ENCODE results near the gene CRB1. TPM values are rescaled to one million over a fixed set of nuclear protein-coding genes. Genes with fewer than 3 reads are reported as not detected.
A peak's percentile ranks its signal among the peaks of the same experiment; 100 is the strongest.

The CRB1 gene
- total and polyA plus RNA-seq, 12 donors = 0.04 to 1.5 (median 0.42) TPM; not detected in 2

DNA sequence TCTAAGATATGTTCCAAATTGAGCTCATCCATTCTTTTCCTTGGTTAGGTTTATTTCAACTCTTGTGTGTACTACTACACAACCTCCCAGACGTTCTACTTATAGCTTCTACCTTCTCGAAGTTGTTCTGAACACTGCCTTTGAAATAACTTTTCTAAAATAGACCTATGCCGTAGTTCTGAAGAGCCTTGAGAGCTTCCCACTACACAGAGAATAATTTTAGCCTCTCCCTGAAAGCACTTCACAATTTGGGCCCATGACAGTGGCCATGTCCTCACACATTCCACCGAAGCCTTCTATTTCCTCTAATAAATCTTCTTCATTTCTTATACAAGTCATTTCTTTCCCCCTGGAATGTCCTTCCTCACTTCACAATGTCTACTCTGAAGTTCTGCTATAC lies 62.2 kb downstream of the CRB1 start:
- DNase-seq (no peak), ATAC-seq (peak in 5 of 8 donors; percentile 70 to 91 (median 86))
- TF ChIP-seq, protein P1, sequence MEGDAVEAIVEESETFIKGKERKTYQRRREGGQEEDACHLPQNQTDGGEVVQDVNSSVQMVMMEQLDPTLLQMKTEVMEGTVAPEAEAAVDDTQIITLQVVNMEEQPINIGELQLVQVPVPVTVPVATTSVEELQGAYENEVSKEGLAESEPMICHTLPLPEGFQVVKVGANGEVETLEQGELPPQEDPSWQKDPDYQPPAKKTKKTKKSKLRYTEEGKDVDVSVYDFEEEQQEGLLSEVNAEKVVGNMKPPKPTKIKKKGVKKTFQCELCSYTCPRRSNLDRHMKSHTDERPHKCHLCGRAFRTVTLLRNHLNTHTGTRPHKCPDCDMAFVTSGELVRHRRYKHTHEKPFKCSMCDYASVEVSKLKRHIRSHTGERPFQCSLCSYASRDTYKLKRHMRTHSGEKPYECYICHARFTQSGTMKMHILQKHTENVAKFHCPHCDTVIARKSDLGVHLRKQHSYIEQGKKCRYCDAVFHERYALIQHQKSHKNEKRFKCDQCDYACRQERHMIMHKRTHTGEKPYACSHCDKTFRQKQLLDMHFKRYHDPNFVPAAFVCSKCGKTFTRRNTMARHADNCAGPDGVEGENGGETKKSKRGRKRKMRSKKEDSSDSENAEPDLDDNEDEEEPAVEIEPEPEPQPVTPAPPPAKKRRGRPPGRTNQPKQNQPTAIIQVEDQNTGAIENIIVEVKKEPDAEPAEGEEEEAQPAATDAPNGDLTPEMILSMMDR (IDR thresholded peaks at IDR 0.05) = no peak
- Histone ChIP-seq H3K27ac (peak overlapping the region in 1 of 10 donors; percentile 12), H3K27me3 (no peaks in the 10 kb centered on the region), H3K4me3 (no peak overlapping the region), H3K9me3 (no peaks in the 10 kb centered on the region), H3K4me1 (peaks cover 0 to 4% (median 0%) of the 10 kb centered on the region in 9 donors), H3K36me3 (no peaks in the 10 kb centered on the region)
- 37 to 49% methylated on average over 4 of the region's 4 CpGs for WGBS, 2 donors
- intact Hi-C loops (cut with DNase I) = loop anchor here in 1 of 10 donors (10.0 kb wide), 1 partner anchor 95 kb away; no protein-coding TSS in a partner anchor

DNA sequence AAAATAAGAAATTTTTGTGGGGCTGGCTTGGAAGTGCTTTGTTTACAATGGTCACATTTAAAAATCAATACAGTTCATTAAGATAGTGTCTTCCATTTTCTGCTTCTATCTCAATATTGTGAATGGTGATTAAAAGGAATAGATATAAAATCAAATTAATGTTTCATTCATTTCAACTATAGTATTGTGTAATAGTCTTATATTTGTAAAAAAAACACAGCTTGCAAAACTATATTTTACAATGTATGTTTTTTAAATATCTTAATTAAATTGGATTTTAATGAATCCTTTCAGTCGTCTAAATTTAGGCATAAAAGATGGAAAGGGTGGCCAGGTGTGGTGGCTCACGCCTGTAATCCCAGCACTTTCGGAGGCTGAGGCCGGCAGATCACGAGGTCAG lies 63.5 kb downstream of the CRB1 start:
- no peaks in the 10 kb centered on the region for H3K36me3 ChIP-seq
- TF ChIP-seq, protein P1 (IDR thresholded peaks at IDR 0.05) = no peak
- H3K4me1 ChIP-seq = peaks cover 0 to 4% (median 0%) of the 10 kb centered on the region in 9 donors
- H3K27ac ChIP-seq = no peak overlapping the region
- intact Hi-C loops (cut with DNase I) = loop anchor here in 1 of 10 donors (10.0 kb wide), 1 partner anchor 97 kb away; no protein-coding TSS in a partner anchor
- ATAC-seq (no peak), DNase-seq (no peak)
- no peak overlapping the region for H3K4me3 ChIP-seq
- H3K9me3 ChIP-seq = no peaks in the 10 kb centered on the region
- H3K27me3 ChIP-seq = no peaks in the 10 kb centered on the region
- 84 to 94% methylated on average over 5 of the region's 5 CpGs for WGBS, 2 donors

DNA sequence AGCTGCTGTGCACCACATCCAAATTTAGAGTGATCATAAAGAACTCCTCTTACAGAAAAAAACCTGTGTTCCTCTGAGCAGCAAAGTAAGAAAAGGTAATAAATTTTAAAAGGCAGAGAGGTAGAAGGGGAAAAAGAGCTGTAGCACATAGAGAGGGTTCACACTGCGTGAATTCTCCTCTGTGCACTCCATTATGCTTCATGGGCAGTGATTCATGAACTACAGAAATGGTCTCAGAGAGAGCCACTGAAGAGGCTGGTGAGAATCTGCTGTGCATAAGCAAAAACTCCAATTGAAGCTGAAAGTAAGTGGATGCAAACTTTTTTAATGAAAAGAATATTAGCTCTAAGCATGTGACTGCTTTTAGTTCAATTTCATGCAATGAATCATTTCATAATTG lies 65.0 kb downstream of the CRB1 start:
- TF ChIP-seq, protein P1 (IDR thresholded peaks at IDR 0.05) = no peak
- Histone ChIP-seq H3K27ac (no peak overlapping the region), H3K4me3 (no peak overlapping the region), H3K4me1 (peaks cover 0 to 4% (median 0%) of the 10 kb centered on the region in 9 donors), H3K9me3 (no peaks in the 10 kb centered on the region), H3K36me3 (no peaks in the 10 kb centered on the region), H3K27me3 (no peaks in the 10 kb centered on the region)
- ATAC-seq = no peak
- intact Hi-C loops (cut with DNase I) = loop anchor here in 1 of 10 donors (10.0 kb wide), 1 partner anchor 98 kb away; no protein-coding TSS in a partner anchor
- whole genome bisulfite sequencing, 2 donors = 94% methylated on average over 1 of the region's 1 CpG
- DNase-seq = no peak

DNA sequence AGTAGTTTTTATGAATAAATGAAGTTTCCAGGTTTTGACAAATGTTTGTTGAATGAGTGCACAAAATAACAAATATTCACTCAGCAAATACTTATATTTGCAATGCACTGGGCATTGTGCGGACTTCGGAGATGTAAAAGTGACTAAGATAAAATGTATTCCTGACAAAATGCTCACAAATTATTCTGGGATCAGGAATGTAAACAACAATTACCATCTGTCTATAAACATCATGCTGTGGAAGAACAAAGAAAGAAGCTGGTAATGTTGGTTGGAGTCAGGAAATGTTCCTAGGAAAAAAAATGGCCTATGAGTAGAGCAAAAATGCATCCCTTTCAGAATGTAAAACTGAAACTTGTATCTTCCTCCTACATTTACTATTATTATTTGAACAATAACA lies 68.5 kb downstream of the CRB1 start:
- 95% methylated on average over 2 of the region's 2 CpGs for WGBS, 2 donors
- H3K9me3 ChIP-seq = no peaks in the 10 kb centered on the region
- DNase-seq = no peak

More for the DNA sequence above, 68.5 kb downstream of the CRB1 start:
- TF ChIP-seq, protein P1 (IDR thresholded peaks at IDR 0.05) = no peak
- Histone ChIP-seq H3K36me3 (no peaks in the 10 kb centered on the region), H3K27ac (no peak overlapping the region), H3K4me3 (no peak overlapping the region), H3K27me3 (no peaks in the 10 kb centered on the region), H3K4me1 (no peaks in the 10 kb centered on the region)
- no peak for ATAC-seq
- intact Hi-C loops (cut with DNase I) = loop anchor here in 1 of 10 donors (10.0 kb wide), 1 partner anchor 102 kb away; no protein-coding TSS in a partner anchor

Measured in heart right ventricle (tissue), 16 donors.